ENCODE results near the gene ADORA2B. TPM values are rescaled to one million over a fixed set of nuclear protein-coding genes. Genes with fewer than 3 reads are reported as not detected.

ADORA2B gene
- total RNA-seq, 4 donors from 2014 or later: 35.3 to 55.3 (median 45.5) TPM

- no peak overlapping the region for H3K27ac ChIP-seq
- 89% methylated on average over 11 of the region's 11 CpGs for WGBS
- H3K36me3 ChIP-seq: no peaks in the 10 kb centered on the region
- H3K27me3 ChIP-seq: peaks cover 13% of the 10 kb centered on the region
- DNase-seq (ENCODE audit: low spot score in 2 of 2): no peak
- no peak overlapping the region for H3K4me3 ChIP-seq
- H3K4me1 ChIP-seq: peaks cover 7% of the 10 kb centered on the region
- TF ChIP-seq CTCF (IDR thresholded peaks at IDR 0.05) (no peak), POLR2AphosphoS5 (IDR thresholded peaks at IDR 0.05) (no peak), EP300 (IDR thresholded peaks at IDR 0.05) (no peak), POLR2A (IDR thresholded peaks at IDR 0.05) (no peak)
- H3K9me3 ChIP-seq: no peaks in the 10 kb centered on the region
These were observed 26.7 kb upstream of the ADORA2B start for GRCh38 chr17:15918261-15918660.

- Histone ChIP-seq H3K27me3 (peaks cover 13% of the 10 kb centered on the region), H3K9me3 (no peaks in the 10 kb centered on the region), H3K4me3 (no peak overlapping the region), H3K27ac (no peak overlapping the region), H3K4me1 (peaks cover 7% of the 10 kb centered on the region), H3K36me3 (no peaks in the 10 kb centered on the region)
- DNase-seq (ENCODE audit: low spot score in 2 of 2): peak in 1 of 2 donors; percentile 32
- no peak for TF ChIP-seq POLR2AphosphoS5 (IDR thresholded peaks at IDR 0.05)
- no peak for TF ChIP-seq EP300 (IDR thresholded peaks at IDR 0.05)
- no peak for TF ChIP-seq CTCF (IDR thresholded peaks at IDR 0.05)
- TF ChIP-seq POLR2A (IDR thresholded peaks at IDR 0.05): no peak
- WGBS: 93% methylated on average over 9 of the region's 9 CpGs
These were observed 26.2 kb upstream of the ADORA2B start for GRCh38 chr17:15918661-15919259.

- no peak for TF ChIP-seq POLR2AphosphoS5 (IDR thresholded peaks at IDR 0.05)
- TF ChIP-seq POLR2A (IDR thresholded peaks at IDR 0.05): no peak
- no peak for TF ChIP-seq CTCF (IDR thresholded peaks at IDR 0.05)
- TF ChIP-seq EP300 (IDR thresholded peaks at IDR 0.05): no peak
- Histone ChIP-seq H3K27ac (no peak overlapping the region), H3K4me3 (no peak overlapping the region), H3K27me3 (peaks cover 13% of the 10 kb centered on the region), H3K36me3 (no peaks in the 10 kb centered on the region), H3K9me3 (no peaks in the 10 kb centered on the region), H3K4me1 (peaks cover 7% of the 10 kb centered on the region)
- DNase-seq (ENCODE audit: low spot score in 2 of 2): peak in 1 of 2 donors; percentile 58
These were observed 25.5 kb upstream of the ADORA2B start for GRCh38 chr17:15919466-15919865.

GRCh38 chr17:15920758-15921239 lies 24.1 kb upstream of the ADORA2B start:
- H3K4me3 ChIP-seq: no peak overlapping the region
- H3K9me3 ChIP-seq: no peaks in the 10 kb centered on the region
- no peaks in the 10 kb centered on the region for H3K36me3 ChIP-seq
- 62% methylated on average over 8 of the region's 9 CpGs for WGBS
- DNase-seq (ENCODE audit: low spot score in 2 of 2): peak in 1 of 2 donors; percentile 45
- TF ChIP-seq EP300 (IDR thresholded peaks at IDR 0.05) (no peak), POLR2A (IDR thresholded peaks at IDR 0.05) (no peak), CTCF (IDR thresholded peaks at IDR 0.05) (no peak), POLR2AphosphoS5 (IDR thresholded peaks at IDR 0.05) (no peak)
- no peak overlapping the region for H3K27ac ChIP-seq
- peaks cover 13% of the 10 kb centered on the region for H3K27me3 ChIP-seq
- peaks cover 7% of the 10 kb centered on the region for H3K4me1 ChIP-seq

GRCh38 chr17:15921640-15922039 lies 23.3 kb upstream of the ADORA2B start:
- no peak overlapping the region for H3K27ac ChIP-seq
- TF ChIP-seq EP300 (IDR thresholded peaks at IDR 0.05): no peak
- TF ChIP-seq POLR2A (IDR thresholded peaks at IDR 0.05): no peak
- no peak overlapping the region for H3K4me3 ChIP-seq
- H3K9me3 ChIP-seq: no peaks in the 10 kb centered on the region
- peaks cover 13% of the 10 kb centered on the region for H3K27me3 ChIP-seq
- peaks cover 7% of the 10 kb centered on the region for H3K4me1 ChIP-seq
- no peaks in the 10 kb centered on the region for H3K36me3 ChIP-seq
- no peak for DNase-seq (ENCODE audit: low spot score in 2 of 2)

GRCh38 chr17:15922586-15922985 lies 22.3 kb upstream of the ADORA2B start:
- no peaks in the 10 kb centered on the region for H3K36me3 ChIP-seq
- TF ChIP-seq POLR2AphosphoS5 (IDR thresholded peaks at IDR 0.05) (no peak), CTCF (IDR thresholded peaks at IDR 0.05) (no peak), EP300 (IDR thresholded peaks at IDR 0.05) (no peak), POLR2A (IDR thresholded peaks at IDR 0.05) (no peak)
- H3K27ac ChIP-seq: no peak overlapping the region
- 25% methylated on average over 1 of the region's 1 CpG for WGBS
- no peaks in the 10 kb centered on the region for H3K9me3 ChIP-seq
- peaks cover 2% of the 10 kb centered on the region for H3K4me1 ChIP-seq
- DNase-seq (ENCODE audit: low spot score in 2 of 2): no peak
- no peak overlapping the region for H3K4me3 ChIP-seq
- peaks cover 4% of the 10 kb centered on the region for H3K27me3 ChIP-seq
